ENCODE measurements around the gene ATN1.

The ATN1 gene

GRCh38 chr12:6946920-6947374 is 19.2 kb downstream of the ATN1 start:
- no peak for DNase-seq

- no peak for DNase-seq
These were observed 19.9 kb downstream of the ATN1 start for GRCh38 chr12:6947615-6948014.

GRCh38 chr12:6948873-6949594 is 21.3 kb downstream of the ATN1 start:
- DNase-seq: peak; percentile 64

- DNase-seq: peak; percentile 52
These were observed 22.6 kb downstream of the ATN1 start for GRCh38 chr12:6950401-6950801.

- DNase-seq: no peak
These were observed 23.2 kb downstream of the ATN1 start, which contains the start of gene PTPN6 for GRCh38 chr12:6950811-6951540. TSS of gene PTPN6 (plus strand) at chr12:6951356. CDS start at chr12:6951513, 157 bp downstream.

GRCh38 chr12:6951551-6952120 is 23.9 kb downstream of the ATN1 start:
- no peak for DNase-seq

GRCh38 chr12:6952121-6952862 is 24.5 kb downstream of the ATN1 start:
- no peak for DNase-seq

- no peak for DNase-seq
These were observed 25.2 kb downstream of the ATN1 start for GRCh38 chr12:6952863-6953441.

GRCh38 chr12:6953442-6954315 is 25.9 kb downstream of the ATN1 start:
- DNase-seq: peak; percentile 82

- no peak for DNase-seq
These were observed 26.8 kb downstream of the ATN1 start for GRCh38 chr12:6954316-6955107.

GRCh38 chr12:6955108-6956020 is 27.6 kb downstream of the ATN1 start:
- DNase-seq: no peak

- DNase-seq: no peak
These were observed 28.4 kb downstream of the ATN1 start for GRCh38 chr12:6956021-6956727.

GRCh38 chr12:6957151-6957701 is 29.5 kb downstream of the ATN1 start:
- no peak for DNase-seq

GRCh38 chr12:6957741-6958608 is 30.2 kb downstream of the ATN1 start:
- DNase-seq: no peak

GRCh38 chr12:6958609-6959057 is 30.9 kb downstream of the ATN1 start:
- no peak for DNase-seq

- DNase-seq: peak; percentile 84
These were observed 31.5 kb downstream of the ATN1 start for GRCh38 chr12:6959058-6959804.

All from RPMI8226 (cell line).